DOHH2 (cell line): ENCODE results near the gene TIPARP.

ENCODE experiments used
- CTCF ChIP-seq: fragments of 200-600 bp; sonication (generic); IDR thresholded peaks from one replicate; pipeline ENCODE4 v1.5.1; 2014; ENCODE audit warnings: antibody characterized with exemption, mild to moderate bottlenecking, low read depth, low read length; ENCODE audit not compliant: poor library complexity, severe bottlenecking
- EZH2phosphoT487 ChIP-seq: fragments of 200-600 bp; sonication (generic); IDR thresholded peaks from 2 replicates; pipeline ENCODE4 v1.6.1; 2017; ENCODE audit warnings: borderline replicate concordance, mild to moderate bottlenecking, antibody characterized with exemption, low read length, moderate library complexity, mixed read lengths

- TF ChIP-seq CTCF (no peak), EZH2phosphoT487 (no peak)
Measured at GRCh38 chr3:156710429-156710828, 36.0 kb downstream of the TIPARP start.
